Renal cortex interstitium (tissue), 11 donors: Measurements from ENCODE around the gene TGFB2. TPM values are rescaled to one million over a fixed set of nuclear protein-coding genes. Genes with fewer than 3 reads are reported as not detected.
A peak's percentile ranks its signal among the peaks of the same experiment; 100 is the strongest.

Experiments
- DNase-seq, 11 donors: peaks; one replicate each; pipeline ENCODE4 v3.0.0-alpha.2; 2013; ENCODE audit warnings: low read depth in 9 of 11, low spot score in 4 of 11; ENCODE audit errors: extremely low read depth in 1 of 11
- polyA plus RNA-seq, 3 donors: library from polyadenylated mRNA; unstranded; fragments of 120-200 nt; gene quantifications; one replicate each; pipeline ENCODE4 v1.2.1, GENCODE V29; 2013; ENCODE audit not compliant: insufficient read length in 3 of 3

The TGFB2 gene
- polyA plus RNA-seq, 3 donors = 13.9 to 15.5 (median 14.2) TPM

GRCh38 chr1:218401998-218402785 is 57.1 kb downstream of the TGFB2 start:
- DNase-seq = no peak

GRCh38 chr1:218402786-218403120 is 57.6 kb downstream of the TGFB2 start:
- DNase-seq = no peak

GRCh38 chr1:218403300-218403699 is 58.2 kb downstream of the TGFB2 start:
- no peak for DNase-seq

GRCh38 chr1:218407630-218408029 is 62.5 kb downstream of the TGFB2 start:
- DNase-seq = no peak

GRCh38 chr1:218408135-218408534 is 63.0 kb downstream of the TGFB2 start:
- DNase-seq = no peak

- DNase-seq = no peak
Observed at GRCh38 chr1:218408942-218409341, 63.8 kb downstream of the TGFB2 start.

- no peak for DNase-seq
Observed at GRCh38 chr1:218409946-218410510, 64.9 kb downstream of the TGFB2 start.

- DNase-seq = no peak
Observed at GRCh38 chr1:218411101-218411500, 66.0 kb downstream of the TGFB2 start.

- DNase-seq = no peak
Observed at GRCh38 chr1:218412171-218412570, 67.0 kb downstream of the TGFB2 start.

- no peak for DNase-seq
Observed at GRCh38 chr1:218413179-218413578, 68.0 kb downstream of the TGFB2 start.

- DNase-seq = no peak
Observed at GRCh38 chr1:218414060-218414728, 69.1 kb downstream of the TGFB2 start.

- no peak for DNase-seq
Observed at GRCh38 chr1:218415726-218416125, 70.6 kb downstream of the TGFB2 start.

GRCh38 chr1:218421531-218421930 is 76.4 kb downstream of the TGFB2 start:
- no peak for DNase-seq

GRCh38 chr1:218424502-218424901 is 79.4 kb downstream of the TGFB2 start:
- no peak for DNase-seq

GRCh38 chr1:218425647-218426342 is 80.7 kb downstream of the TGFB2 start:
- DNase-seq = no peak

- DNase-seq = no peak
Observed at GRCh38 chr1:218426343-218426657, 81.2 kb downstream of the TGFB2 start.

- DNase-seq = no peak
Observed at GRCh38 chr1:218429301-218429700, 84.2 kb downstream of the TGFB2 start.

GRCh38 chr1:218430346-218430745 is 85.2 kb downstream of the TGFB2 start:
- no peak for DNase-seq

GRCh38 chr1:218430822-218431221 is 85.7 kb downstream of the TGFB2 start:
- DNase-seq = peak in 1 of 11 donors; percentile 20

GRCh38 chr1:218431476-218431875 is 86.3 kb downstream of the TGFB2 start:
- no peak for DNase-seq
